ENCODE measurements around the gene BMP2. TPM values are rescaled to one million over a fixed set of nuclear protein-coding genes. Genes with fewer than 3 reads are reported as not detected.

Gene BMP2
- total and polyA plus RNA-seq, 8 donors: 14.7 to 38.9 (median 18.2) TPM

DNA sequence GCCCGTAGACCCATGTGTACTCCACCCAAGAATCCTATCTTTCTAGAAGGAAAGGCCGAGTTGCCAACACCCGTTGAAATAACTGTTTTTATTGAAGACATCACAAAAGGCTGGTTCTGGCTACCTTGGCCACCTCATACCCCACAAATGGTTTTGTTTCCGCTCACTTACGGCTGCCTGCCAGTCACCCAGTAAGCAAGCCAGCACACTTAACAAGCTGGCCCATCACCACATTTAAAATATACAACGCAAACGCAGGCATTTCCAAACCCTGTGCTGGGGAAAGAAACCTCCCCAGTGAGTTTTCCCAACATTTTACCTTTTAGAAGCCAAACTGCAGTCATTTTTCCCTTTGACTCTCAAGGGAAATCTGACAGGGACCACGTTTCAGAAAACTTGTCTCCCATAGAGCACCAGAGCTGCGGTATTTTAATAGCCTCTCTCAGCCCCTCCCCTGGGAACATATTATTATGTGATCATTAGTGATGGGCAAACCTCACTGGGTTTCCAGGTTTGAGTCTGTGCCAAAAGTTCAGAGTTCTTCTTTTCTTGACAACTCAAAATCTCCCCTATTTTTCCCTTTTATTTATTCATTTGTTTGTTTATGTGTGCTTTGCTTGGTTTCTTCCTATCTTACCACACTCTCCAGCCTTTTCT lies 36.7 kb upstream of the BMP2 start:
- TF ChIP-seq, protein P1, sequence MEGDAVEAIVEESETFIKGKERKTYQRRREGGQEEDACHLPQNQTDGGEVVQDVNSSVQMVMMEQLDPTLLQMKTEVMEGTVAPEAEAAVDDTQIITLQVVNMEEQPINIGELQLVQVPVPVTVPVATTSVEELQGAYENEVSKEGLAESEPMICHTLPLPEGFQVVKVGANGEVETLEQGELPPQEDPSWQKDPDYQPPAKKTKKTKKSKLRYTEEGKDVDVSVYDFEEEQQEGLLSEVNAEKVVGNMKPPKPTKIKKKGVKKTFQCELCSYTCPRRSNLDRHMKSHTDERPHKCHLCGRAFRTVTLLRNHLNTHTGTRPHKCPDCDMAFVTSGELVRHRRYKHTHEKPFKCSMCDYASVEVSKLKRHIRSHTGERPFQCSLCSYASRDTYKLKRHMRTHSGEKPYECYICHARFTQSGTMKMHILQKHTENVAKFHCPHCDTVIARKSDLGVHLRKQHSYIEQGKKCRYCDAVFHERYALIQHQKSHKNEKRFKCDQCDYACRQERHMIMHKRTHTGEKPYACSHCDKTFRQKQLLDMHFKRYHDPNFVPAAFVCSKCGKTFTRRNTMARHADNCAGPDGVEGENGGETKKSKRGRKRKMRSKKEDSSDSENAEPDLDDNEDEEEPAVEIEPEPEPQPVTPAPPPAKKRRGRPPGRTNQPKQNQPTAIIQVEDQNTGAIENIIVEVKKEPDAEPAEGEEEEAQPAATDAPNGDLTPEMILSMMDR (IDR thresholded peaks at IDR 0.05): no peak
- H3K9me3 ChIP-seq: no peaks in the 10 kb centered on the region
- intact Hi-C loops (cut with DNase I): no loop called here
- H3K4me1 ChIP-seq: no peaks in the 10 kb centered on the region
- no peak overlapping the region for H3K4me3 ChIP-seq
- ATAC-seq (no peak), DNase-seq (no peak)
- H3K27me3 ChIP-seq: no peaks in the 10 kb centered on the region
- H3K27ac ChIP-seq: no peak overlapping the region
- no peaks in the 10 kb centered on the region for H3K36me3 ChIP-seq

DNA sequence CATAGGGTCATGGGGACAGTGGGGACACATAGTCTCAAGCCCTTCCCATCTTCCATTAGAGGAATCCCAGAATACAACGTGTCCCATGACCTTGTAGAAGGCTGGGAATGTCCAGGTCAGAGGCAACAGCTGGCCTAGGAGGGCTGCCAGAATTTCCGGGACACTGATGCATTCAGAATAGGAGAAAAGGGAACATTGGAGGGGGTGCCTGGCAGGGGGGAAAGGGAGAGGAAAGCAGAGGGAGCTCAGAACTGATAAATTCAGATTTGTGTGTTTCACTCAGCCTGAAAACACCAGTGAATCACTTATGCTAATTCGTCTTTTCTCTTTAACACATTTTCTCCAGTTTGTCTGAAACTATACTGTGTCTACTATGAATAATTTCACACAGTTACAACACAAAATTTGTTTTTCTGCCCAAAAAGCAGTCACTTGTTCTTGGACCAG lies 35.5 kb upstream of the BMP2 start:
- no peaks in the 10 kb centered on the region for H3K36me3 ChIP-seq
- H3K4me1 ChIP-seq: no peaks in the 10 kb centered on the region
- H3K9me3 ChIP-seq: no peaks in the 10 kb centered on the region
- H3K27ac ChIP-seq: no peak overlapping the region
- no peak for ATAC-seq
- H3K27me3 ChIP-seq: no peaks in the 10 kb centered on the region
- no peak overlapping the region for H3K4me3 ChIP-seq
- TF ChIP-seq, protein P1 (IDR thresholded peaks at IDR 0.05): no peak
- intact Hi-C loops (cut with DNase I): no loop called here
- DNase-seq: peak in 1 of 4 donors; percentile 60

DNA sequence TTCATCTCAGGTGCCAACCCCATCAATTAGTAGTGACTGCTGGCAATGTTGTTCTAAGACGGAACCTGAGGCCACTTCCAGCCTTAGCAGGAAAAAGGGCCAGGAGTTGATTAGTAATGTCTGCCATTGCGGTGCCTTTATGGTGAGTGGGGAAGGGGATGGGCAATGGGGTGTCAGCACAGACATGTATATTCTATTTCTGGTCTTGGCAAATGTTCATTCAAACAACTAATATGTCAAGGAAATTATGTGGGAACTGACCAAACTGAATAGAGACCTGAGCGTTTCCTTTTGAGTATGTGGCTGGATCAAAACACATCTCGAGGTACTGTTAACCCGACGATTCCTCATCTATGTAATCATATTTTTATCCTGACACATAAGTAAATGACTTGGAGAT lies 34.6 kb upstream of the BMP2 start:
- Histone ChIP-seq H3K4me3 (no peak overlapping the region), H3K4me1 (no peaks in the 10 kb centered on the region), H3K27me3 (no peaks in the 10 kb centered on the region), H3K9me3 (no peaks in the 10 kb centered on the region), H3K27ac (no peak overlapping the region), H3K36me3 (no peaks in the 10 kb centered on the region)
- DNase-seq (no peak), ATAC-seq (no peak)
- intact Hi-C loops (cut with DNase I): no loop called here
- TF ChIP-seq, protein P1 (IDR thresholded peaks at IDR 0.05): no peak

DNA sequence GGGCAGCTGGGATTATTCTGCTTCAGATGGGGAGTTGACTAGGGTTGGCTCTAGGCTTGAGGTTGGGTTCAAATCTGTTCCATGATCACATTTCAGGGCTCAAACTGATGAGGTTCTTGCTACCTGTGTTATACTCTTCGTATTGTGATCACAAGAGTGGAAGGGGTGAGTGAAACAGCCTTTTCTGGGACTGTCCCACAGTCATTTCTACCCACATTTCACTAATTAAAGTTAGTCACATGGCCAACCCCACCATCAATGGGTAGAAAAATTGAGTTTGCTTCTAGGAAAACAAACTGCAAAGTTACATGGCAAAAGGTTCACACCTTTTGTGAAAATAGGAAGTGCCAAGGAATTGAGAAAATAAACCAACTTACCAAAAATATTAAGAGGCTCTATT lies 33.5 kb upstream of the BMP2 start:
- no peaks in the 10 kb centered on the region for H3K36me3 ChIP-seq
- ATAC-seq (no peak), DNase-seq (no peak)
- H3K4me1 ChIP-seq: no peaks in the 10 kb centered on the region
- no peak overlapping the region for H3K4me3 ChIP-seq
- H3K27ac ChIP-seq: no peak overlapping the region
- no peaks in the 10 kb centered on the region for H3K27me3 ChIP-seq
- no peaks in the 10 kb centered on the region for H3K9me3 ChIP-seq
- intact Hi-C loops (cut with DNase I): no loop called here
- TF ChIP-seq, protein P1 (IDR thresholded peaks at IDR 0.05): no peak

DNA sequence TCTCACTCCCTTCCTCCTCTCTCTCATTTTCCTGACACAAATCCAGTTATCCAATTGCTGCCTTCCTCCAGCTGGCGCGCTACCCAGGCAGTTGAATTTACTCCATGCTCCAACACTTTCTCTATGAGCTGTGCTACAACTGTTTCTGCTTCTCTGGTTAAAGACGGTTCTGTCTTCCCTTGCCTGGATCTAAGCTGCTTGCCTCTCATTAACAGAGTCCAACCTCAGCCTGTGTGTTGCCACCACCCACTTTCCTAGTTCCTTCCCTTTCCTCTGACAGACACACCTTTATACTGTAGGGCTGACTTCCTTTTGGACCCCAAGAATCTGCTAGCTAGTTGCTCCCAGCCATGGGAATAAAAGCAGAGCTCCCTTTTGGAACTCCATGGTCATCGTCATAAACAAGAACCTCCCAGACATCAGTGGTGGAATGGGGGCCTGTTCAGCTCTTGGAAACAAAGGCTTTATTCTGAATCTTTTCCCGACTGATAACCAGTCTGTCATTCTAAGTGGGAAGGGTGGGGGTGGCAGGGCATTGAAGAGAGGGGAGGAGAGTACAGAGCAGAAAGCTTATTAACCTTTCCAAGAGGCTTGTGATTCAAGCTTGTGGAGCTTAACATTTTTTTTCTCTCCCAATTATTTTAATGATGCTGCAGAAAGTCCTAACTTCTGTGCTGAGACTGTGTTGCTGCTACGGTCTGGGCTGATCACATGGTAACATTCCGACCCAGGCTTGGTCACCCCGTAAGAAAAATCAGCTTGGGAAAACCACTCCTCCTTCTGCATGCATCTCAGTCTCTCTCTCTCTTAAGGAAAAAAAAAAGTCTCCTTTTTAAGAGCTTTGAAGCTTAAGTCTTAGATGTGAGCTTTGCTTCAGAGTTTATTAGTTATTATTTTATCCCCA lies 31.3 kb upstream of the BMP2 start:
- no peak overlapping the region for H3K4me3 ChIP-seq
- H3K27me3 ChIP-seq: no peaks in the 10 kb centered on the region
- no peaks in the 10 kb centered on the region for H3K36me3 ChIP-seq
- no peaks in the 10 kb centered on the region for H3K9me3 ChIP-seq
- DNase-seq: peak in 1 of 4 donors; percentile 32
- peak; percentile 40 for ATAC-seq
- no peaks in the 10 kb centered on the region for H3K4me1 ChIP-seq
- intact Hi-C loops (cut with DNase I): no loop called here
- peak overlapping the region in 1 of 2 donors; percentile 9 for H3K27ac ChIP-seq
- TF ChIP-seq, protein P1 (IDR thresholded peaks at IDR 0.05): no peak

All from left lung (tissue), 10 donors.